GM04503 (cell line): ENCODE data around the gene ALDH3A1.
A peak's percentile ranks its signal among the peaks of the same experiment; 100 is the strongest.
"Not testable (repeated sequence)": the region's sequence is repeated elsewhere in the genome, so short reads cannot be mapped to it uniquely, and the experiment has no call there.

Experiments used
- DNase-seq: peaks from one replicate; pipeline ENCODE4 v3.0.0-alpha.2; 2012; ENCODE audit warnings: low read depth

The ALDH3A1 gene

DNA sequence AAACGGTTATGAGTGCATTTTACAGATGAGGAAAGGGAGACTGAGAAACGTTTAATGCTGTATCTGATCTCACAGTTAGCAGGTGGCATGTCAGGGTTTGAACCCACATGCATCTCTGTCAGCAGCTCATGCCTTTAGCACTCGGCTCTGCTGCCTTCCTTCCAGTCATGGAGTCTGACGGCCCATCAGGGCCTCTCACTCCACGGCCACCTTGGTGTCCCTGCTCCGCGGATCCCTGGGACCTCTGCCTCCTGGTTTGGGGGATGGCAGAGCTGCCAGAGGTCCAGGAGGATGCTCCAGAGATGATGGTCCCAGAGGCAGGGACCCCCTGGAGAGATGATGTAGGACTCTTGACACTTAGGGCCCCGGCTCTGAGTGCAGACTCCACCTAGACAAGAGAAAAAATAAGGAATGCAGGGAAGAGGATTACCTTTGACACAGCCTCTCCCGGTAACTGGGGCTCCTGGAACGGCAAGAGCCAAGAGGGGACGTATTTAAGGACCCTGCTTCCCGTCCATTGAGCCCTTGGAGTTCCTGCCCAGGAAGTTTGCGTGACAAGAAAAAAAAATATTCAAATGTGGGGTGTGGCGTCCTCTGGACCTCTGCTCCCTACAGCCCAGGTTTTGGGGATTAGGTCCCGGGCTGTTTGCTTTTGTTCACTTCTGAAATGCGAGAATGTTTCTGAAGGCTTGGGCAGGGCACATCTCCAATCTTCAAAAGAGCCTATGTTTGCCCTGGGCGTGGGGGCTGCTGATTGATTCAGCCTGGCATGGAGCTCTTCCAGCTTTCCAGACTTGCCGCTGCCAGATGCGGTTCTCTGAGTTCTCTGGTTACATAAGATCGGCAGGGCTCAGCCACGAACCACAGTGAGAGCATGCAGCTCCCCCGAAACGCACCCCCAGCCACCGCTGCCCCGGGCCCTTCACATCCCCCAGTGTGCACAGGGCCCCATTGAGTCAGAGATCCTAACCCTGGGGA, at the start of gene ALDH3A1:
Gene ALDH3A1, minus strand, starts transcription at position 470 of the 978 bp plus-strand sequence. CDS start 3,169 bp downstream, outside the sequence.
- no peak for DNase-seq

- no peak for DNase-seq
These were observed 48.4 kb upstream of the ALDH3A1 start for GRCh38 chr17:19796457-19796856.

- no peak for DNase-seq
These were observed 43.9 kb upstream of the ALDH3A1 start for GRCh38 chr17:19791918-19792550.

GRCh38 chr17:19787733-19788357, 39.7 kb upstream of the ALDH3A1 start:
- no peak for DNase-seq

GRCh38 chr17:19785854-19786253, 37.8 kb upstream of the ALDH3A1 start:
- DNase-seq = no peak

DNA sequence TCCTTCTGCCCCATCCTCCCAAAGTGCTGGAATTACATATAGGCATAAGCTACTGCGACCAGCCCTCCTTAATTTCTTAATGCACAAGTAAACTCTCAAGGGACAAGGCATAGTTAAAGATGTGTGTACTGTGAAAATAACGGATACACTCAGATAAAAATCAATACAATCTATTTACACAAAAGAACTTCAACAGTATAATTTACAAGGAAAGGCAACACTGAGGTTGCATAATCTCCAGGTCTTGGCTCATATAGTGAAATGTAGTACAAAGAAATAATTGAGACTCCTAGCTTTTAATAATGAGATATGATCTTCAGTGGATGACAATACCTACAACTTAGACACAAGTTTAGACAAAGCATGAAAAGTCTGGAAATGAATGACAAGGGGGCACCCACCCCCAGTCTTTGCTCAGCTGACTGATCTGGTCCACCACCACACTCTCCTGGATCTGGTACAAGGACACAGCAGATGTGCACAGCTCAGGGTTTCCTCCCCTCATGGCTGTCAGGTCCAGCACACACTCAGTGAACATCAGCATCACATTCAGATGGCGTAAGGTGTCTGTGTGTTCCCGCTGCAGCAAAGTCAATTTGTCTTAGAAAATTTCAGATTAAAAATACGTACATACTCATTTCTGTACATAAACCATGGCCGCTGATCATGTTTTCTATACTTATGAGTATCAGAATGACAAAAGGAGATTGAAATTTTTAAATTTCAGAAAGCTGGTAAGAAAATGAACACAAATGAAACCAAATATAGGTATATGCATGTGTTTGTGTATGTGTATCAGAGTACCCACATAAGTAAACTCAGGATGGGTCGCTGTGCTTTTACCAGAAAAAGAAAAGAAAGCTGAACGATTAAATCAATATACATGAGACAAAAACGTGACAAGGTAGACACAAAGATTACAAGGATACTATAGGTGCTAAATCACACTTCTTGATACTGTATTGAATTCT, 33.7 kb upstream of the ALDH3A1 start:
- DNase-seq = no peak

DNA sequence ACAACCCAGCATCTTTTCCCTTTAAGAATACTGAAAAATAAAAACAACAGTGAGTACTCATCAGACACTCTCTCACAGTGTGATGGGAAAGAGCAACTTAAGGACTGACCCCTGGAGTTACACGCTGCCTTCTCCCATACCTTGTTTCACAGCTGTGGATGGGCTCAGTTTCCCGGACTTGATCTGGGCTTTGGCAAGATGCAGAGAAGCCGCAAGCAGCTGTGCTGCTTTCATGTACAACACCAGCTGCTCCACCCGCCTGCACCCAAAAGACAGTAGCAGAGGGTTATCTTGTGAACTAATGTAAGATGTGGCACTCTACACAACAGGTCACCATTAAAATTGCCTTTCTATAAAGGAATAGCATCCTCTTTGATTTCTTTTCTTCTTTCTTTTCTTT, 32.7 kb upstream of the ALDH3A1 start:
- DNase-seq = no peak

DNA sequence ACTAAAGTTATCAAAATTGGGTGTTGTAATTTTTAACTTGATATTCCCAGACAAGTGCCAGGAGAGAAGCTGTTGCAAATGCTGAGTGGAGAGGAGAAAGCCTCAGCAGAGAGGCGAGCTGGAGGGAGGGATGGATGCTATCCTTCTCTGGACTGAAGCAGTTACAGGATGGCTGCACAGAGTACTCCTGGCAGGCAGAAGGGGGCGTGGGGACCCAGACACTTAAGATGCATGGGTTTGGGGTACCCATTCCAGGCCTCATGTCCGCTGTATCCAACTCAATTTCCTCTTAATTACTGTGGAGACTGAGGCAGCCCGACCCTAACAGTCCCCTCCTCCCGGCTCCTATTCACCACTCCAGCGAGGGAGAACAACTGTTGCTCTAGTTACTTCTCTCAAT, 25.4 kb upstream of the ALDH3A1 start:
- DNase-seq = no peak

- no peak for DNase-seq
These were observed 24.0 kb upstream of the ALDH3A1 start for GRCh38 chr17:19771971-19772630.

DNA sequence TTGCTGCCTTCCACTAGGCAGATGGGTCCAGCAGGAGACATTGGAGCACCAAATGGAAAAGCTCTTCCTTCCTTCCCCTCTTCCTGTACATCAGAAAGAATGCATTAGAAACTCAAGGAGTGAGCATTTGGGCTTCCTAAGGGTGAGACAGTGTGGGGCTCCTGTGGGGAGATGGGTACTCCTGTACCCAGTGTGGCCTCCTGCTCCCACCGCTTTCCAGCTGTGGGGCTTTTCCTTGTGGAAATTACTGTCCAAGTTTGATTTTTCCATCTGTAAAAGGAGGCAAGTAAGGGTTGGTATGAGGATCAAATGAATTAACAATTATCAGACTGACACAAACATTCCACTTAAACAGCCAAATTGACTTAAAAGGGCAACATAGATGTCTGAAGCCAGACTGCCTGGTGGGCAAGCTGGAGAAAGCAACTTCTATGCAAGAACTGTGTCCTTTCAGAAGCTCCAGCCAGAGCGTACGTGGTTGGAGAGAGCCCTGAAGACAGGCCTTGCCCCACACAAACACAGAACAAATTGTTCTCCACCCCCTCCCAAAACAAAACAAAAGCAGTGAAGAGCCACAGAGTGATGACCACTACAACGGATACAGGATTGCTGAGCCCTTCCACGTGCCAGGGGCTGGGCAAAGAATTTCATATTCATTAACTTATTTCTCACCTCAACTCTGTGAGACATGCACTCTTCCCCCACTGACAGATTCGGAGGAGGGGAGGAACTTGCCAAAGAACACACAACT, 23.1 kb upstream of the ALDH3A1 start:
- no peak for DNase-seq

DNA sequence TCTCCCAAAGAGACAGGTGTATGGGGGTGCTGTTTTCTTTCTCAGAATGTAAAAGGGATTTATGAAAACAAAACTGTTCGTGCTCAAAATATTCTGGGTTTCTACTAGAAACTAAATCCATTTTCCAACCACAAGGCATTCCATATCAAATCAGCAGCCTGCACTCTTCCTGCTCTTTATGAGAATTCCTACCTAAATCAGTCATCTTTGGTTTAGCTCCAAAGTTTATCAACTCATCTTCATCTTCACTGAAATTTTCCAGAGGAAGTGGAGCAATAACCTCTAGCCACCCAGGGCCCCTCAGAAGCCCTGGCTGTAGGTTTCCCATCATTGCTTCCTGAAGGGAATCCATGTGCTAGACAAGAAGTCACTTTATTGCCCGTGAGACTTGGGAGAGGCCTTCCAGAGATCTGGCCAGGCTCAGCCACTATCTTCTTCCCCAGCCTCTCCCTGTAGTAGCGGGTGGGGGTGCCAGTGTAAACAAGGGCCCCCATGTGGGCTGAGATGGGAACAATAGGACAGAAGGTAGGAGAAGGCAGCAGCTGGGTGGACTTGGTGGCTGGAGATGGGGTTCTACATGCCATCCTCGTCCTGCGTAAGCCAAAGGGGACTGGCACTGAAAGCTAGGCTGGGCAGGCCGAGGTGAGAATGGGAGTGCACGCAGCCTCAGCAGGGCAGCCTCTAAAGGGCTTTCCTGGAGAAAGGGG, 22.0 kb upstream of the ALDH3A1 start:
- DNase-seq = peak; percentile 82

DNA sequence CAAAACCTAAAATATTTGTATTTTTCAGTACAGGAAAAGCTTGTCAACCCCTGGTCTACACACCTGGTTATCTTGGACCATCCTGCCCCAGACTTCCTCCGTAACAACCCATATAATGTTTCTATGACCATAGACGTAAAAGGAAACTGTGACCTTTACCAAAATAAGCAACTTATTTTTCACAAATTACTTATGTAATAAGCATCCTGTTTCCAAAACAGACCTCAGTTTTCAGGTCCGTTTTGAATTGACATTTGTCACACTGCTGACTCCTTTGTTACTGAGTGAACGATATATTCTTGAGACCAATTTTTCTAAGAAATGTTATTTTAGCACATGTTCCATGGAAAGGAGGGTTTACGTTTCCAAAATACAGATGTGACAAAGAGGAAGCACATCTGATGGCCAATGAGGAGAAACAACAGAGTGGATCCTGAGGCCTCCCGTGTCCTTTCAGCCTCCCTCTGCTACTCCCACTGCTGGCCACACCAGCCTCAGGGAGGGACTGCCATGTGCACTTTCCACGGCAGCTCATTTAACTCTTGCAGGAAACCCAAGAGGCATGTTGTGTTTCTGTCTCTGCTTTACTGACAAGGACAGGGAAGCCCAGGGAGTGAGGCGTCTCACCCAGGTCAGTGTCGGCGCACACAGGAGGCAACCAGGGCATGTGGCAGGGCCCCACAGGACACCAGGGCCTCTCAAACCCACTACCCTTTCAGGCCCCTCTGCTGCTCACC, 20.1 kb upstream of the ALDH3A1 start:
- DNase-seq = no peak

DNA sequence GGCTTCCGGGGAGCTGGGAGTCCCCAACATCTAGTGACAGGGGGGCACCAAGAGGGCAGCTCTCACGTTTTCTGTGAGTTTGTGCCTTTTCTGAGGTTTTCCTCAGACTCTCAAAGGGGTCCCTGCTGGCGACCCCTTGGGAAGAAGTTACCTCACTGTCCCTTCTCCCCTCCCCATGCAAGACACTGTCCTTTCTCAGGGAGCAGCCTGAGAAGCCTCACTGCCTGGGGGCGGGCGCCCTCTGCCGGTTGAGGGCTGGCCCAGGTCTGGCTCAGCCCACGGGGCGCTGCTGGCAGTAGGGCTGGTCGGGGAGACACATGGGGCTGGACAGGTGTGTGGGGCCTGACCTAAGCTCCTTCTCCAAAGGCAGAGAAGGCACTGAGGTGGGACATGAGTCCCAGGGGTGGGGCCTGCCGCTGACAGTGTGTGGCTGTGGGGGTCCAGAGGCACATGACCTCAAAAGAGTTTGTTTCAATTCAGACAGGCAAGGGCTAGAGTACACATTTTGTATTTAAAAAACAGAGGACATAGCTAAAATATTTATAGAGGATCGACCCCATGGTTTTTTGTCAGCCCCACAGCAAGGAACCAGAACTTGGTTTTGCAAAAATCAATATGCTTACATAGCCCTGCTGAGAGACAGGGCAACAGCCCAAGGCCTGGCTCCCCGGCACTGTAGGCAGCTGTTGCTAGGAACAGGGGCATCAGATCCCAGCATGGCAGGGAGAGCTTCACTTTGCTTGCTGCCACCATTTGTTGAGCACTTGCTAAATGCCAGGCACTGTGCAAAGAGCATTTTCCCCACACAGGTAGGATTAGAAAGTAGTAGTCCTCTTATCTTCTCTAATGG, 18.5 kb upstream of the ALDH3A1 start:
- DNase-seq = no peak

GRCh38 chr17:19766016-19766415, 17.9 kb upstream of the ALDH3A1 start:
- DNase-seq = no peak

GRCh38 chr17:19763991-19764390, 15.9 kb upstream of the ALDH3A1 start:
- not testable (repeated sequence) for DNase-seq

DNA sequence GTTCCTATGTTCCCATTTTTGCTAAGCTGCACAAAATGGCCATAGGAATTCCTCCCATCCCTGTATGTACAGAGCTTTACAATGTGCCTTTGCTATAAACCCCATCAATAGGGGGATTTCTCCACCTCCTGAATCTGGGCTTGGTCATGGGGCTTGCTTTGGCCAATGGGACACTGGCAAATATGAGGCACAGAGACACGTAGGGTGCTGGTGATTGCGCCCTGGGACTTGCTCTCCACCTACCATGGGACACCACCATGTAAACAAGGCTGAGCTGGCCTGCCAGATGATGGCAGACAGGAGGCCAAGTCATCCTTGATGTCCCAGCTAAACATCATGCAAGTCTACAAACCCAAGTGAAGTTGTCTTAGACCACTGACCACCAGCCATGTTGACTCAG, 15.3 kb upstream of the ALDH3A1 start:
- DNase-seq = no peak

DNA sequence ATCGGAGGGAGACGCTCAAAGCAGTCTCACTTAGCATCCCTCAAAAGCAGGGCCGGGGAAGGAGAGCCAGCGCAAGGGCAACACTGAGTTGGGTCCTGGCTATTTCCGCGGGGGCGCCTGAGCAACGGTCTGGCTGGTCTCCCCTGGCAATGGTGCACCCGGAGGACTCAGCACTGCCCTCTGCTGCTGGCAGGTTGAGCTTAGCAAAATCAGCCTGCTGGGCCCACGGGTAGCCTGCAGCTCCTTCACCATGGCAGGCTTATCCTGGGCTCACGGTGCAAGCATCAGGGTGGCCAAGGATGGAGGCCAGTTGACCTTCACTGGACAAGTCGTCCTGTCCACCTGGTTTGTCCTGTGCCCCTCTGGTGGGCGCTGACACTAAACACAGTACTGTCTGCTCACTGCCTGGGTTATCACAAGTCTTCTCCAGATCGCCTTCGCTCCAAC, 14.4 kb upstream of the ALDH3A1 start:
- DNase-seq = no peak

GRCh38 chr17:19760746-19761145, 12.6 kb upstream of the ALDH3A1 start:
- DNase-seq = no peak
